RWPE1 (cell line): ENCODE data around the gene KCNC1.
A peak's percentile ranks its signal among the peaks of the same experiment; 100 is the strongest.

Source experiments
- CTCF ChIA-PET: fragments of 350-600 bp; sonication (Branson Sonifier 250); formaldehyde crosslinking; extraction: SDS; loops from one replicate; lab custom pipeline; 2021; lab: Yijun Ruan, JAX
- POLR2A ChIA-PET: fragments of 400-600 bp; formaldehyde crosslinking; extraction: SDS; loops from one replicate; lab custom pipeline; 2020; ENCODE audit warnings: antibody characterized with exemption; ENCODE audit not compliant: low non-redundant PET; lab: Yijun Ruan, JAX
- DNase-seq: peaks from one replicate; pipeline ENCODE4 v3.0.0; 2012; ENCODE audit warnings: low spot score
- H3K27ac ChIP-seq: fragments of 450-650 bp; 2 replicates; pipeline ENCODE4 v1.5.1; 2017
- TF ChIP-seq, protein P1 (sequence below): fragments of 450-650 bp; conservative IDR thresholded peaks from 2 replicates; pipeline ENCODE4 v1.5.1; 2017; ENCODE audit warnings: low read depth, mild to moderate bottlenecking

KCNC1 gene

DNA sequence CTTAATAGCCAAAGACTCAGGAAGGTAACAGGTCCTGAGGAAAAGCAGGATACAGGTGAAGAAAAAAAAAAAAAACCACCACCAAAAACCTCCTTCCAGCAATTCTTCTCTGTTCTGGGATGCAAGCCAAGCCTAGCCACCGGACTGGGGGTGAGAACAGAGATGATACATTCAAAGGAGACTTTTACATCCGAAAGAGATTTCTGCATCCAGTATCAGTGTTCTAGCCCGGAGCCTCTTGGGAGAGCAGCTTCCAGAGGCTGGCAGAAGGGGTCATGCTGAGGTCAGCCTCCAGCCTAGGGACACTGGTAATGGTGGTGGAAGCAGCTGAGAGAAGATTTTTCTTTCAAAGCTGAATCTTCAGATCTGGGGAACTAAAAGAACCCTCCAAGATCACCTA, 76.2 kb downstream of the KCNC1 start:
- peak; percentile 18 for DNase-seq
- H3K27ac ChIP-seq = no peak overlapping the region
- TF ChIP-seq, protein P1, sequence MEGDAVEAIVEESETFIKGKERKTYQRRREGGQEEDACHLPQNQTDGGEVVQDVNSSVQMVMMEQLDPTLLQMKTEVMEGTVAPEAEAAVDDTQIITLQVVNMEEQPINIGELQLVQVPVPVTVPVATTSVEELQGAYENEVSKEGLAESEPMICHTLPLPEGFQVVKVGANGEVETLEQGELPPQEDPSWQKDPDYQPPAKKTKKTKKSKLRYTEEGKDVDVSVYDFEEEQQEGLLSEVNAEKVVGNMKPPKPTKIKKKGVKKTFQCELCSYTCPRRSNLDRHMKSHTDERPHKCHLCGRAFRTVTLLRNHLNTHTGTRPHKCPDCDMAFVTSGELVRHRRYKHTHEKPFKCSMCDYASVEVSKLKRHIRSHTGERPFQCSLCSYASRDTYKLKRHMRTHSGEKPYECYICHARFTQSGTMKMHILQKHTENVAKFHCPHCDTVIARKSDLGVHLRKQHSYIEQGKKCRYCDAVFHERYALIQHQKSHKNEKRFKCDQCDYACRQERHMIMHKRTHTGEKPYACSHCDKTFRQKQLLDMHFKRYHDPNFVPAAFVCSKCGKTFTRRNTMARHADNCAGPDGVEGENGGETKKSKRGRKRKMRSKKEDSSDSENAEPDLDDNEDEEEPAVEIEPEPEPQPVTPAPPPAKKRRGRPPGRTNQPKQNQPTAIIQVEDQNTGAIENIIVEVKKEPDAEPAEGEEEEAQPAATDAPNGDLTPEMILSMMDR = no peak
- ChIA-PET CTCF (no interaction called here), POLR2A (no interaction called here)

DNA sequence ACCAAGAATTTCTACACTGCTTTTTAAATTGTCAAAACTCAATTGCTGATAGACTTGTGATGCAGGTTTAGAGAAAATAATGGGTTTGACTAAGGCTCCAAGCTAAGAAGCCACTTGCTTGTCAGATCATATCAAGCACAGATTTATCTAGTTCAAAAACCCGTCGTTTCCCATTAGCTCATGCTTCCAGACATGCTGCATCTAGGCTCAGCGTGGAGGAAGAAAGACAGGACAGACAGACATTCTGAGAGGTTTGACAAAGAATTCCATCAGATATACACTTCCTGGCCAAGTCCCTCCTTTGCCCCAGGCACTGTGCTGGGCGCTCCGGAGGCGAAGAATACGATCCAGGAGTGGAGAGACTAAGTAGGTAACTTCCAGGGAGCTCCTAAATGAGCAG, 76.8 kb downstream of the KCNC1 start:
- DNase-seq = no peak
- ChIA-PET POLR2A (no interaction called here), CTCF (no interaction called here)
- TF ChIP-seq, protein P1 = no peak
- no peak overlapping the region for H3K27ac ChIP-seq

DNA sequence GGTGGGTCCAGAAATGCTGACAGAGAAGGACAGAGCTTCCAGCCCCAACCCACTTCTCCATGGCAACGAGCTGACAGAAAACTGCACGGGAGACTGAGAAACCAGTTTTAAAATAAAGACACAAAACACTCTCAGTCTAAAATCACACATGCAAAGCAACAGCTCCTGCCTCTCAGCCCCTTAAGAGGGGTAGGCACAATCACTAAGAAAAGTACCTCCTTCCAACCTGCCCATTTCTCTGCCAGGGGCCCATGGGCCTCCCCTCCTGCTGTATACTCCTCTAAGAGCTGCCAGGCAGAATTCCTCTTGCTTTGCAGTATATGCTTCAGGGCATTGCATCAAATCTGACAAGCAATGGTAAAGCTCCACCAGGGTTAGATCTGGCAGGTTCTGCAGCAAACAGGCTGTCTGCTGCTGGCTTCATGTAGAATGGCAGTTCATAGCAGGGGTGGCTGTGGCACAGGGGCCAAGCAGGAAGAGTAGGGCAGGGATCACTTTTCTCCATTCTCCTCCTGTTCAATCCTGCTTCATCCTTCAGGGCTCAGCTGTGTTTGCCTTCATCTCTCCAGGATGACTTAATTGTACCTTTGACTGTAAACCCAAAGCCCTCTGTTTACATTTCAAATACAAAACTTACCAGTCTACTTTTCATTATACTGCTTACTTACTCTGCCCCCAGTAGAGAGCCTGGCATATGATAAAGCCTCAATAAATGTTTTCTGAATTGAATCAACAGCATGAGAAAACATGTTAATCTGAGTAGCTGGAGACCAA, 77.7 kb downstream of the KCNC1 start:
- ChIA-PET POLR2A (no interaction called here), CTCF (interaction anchor here (1.0 kb wide), 1 partner anchor 29 kb away, joined by 3 read pairs; no protein-coding TSS in a partner anchor)
- TF ChIP-seq, protein P1 = no peak
- H3K27ac ChIP-seq = no peak overlapping the region
- no peak for DNase-seq

DNA sequence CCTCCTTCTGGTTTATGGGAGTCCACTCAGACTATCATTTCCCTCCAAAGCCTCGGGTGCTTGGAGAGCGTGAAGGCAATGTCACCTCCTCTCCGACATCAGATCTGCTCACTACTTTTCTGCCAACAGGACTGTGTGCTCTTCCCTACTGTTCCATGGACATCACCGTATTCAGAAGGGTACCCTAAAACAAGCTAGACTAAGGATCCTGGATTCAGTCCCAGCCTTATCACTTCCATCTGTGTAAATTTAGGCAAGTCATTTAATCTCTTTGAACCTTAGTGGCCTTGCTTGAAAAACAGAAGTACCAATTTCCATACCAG, 78.2 kb downstream of the KCNC1 start:
- TF ChIP-seq, protein P1 = no peak
- no peak overlapping the region for H3K27ac ChIP-seq
- ChIA-PET CTCF (interaction anchor here (1.0 to 1.1 kb wide), 2 partner anchors 30 to 82 kb away, joined by 3 to 4 read pairs; no protein-coding TSS in a partner anchor), POLR2A (no interaction called here)
- no peak for DNase-seq

DNA sequence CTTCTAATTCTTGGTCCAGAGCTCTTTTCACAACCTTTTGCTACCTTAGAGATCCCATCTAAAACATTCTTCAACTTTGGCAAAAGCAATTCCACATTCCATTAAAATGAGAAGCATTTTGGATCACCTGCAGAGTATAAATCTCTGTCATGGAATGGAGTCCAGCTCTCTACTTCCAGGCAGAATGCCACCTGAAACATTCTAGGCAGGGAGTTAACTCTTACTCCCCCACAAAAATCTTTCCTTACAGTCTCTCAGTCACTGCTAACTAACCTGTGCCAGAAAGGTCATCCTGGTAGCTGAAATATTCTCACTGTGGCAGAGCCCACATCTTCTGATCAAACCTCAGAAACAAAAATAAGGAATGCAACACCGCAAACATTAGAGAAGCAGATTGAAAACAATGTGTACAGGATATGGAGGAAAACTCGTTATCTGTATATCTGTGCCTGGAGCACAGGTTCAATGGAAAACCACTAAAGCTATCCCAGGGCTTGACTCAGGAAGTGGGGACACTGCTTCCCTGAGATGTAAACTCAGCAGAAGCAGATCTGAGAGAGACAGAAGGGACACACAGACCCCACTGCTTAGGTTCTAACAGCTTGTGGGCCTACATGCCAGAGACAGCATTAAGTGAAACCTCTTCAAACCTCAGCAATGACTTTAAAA, 78.9 kb downstream of the KCNC1 start:
- ChIA-PET POLR2A (interaction anchor here (0.6 kb wide), 1 partner anchor 57 kb away, joined by 3 read pairs; no protein-coding TSS in a partner anchor), CTCF (interaction anchor here (1.1 kb wide), 1 partner anchor 83 kb away, joined by 4 read pairs; no protein-coding TSS in a partner anchor)
- no peak overlapping the region for H3K27ac ChIP-seq
- TF ChIP-seq, protein P1 = no peak
- peak; percentile 24 for DNase-seq

DNA sequence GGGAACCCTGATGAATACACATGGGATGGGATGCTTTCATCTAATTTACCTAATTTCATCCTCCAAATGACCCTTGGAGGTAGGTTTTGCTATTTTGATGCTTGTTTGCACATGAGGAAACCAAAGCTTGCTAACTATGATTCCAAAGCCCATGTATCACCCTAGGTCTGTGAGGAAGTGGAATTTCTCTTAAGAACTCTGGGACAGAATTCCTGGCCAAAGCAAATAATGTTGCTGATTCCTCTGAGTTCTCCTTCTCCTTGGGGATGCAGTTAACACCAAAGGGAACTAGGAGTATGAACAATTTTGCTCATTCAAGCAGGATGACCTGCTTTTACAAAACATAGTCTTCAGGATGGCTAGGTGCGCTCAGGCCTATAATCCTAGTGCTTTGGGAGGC, 80.0 kb downstream of the KCNC1 start:
- TF ChIP-seq, protein P1 = no peak
- H3K27ac ChIP-seq = no peak overlapping the region
- CTCF ChIA-PET = no interaction called here
- POLR2A ChIA-PET = no interaction called here
- no peak for DNase-seq
